HepG2 (cell line): ENCODE data around the gene BMF. TPM values are rescaled to one million over a fixed set of nuclear protein-coding genes. Genes with fewer than 3 reads are reported as not detected.

Source experiments
- CBX1 ChIP-seq: IDR thresholded peaks from one replicate; pipeline ENCODE4 v1.6.1; 2016; ENCODE audit warnings: antibody characterized with exemption, low read depth
- FOXO1 ChIP-seq: sonication (generic); formaldehyde crosslinking; IDR thresholded peaks from 2 replicates; pipeline ENCODE4 v1.4.0; 2020; ENCODE audit warnings: missing genetic modification reagents
- GABPB1 ChIP-seq: IDR thresholded peaks from 2 replicates; pipeline ENCODE4 v1.6.1; 2016; ENCODE audit warnings: mild to moderate bottlenecking, missing genetic modification reagents, moderate library complexity, missing compliant biosample characterization
- GATA4 ChIP-seq: sonication (generic); IDR thresholded peaks from 2 replicates; pipeline ENCODE4 v1.6.1; 2016; ENCODE audit warnings: antibody characterized with exemption, low read depth, borderline replicate concordance
- HNRNPK ChIP-seq: fragments of 200-400 bp; formaldehyde crosslinking; IDR thresholded peaks from 2 replicates; pipeline ENCODE4 v1.6.1; 2018; ENCODE audit warnings: low read length, low read depth, moderate library complexity, mild to moderate bottlenecking; ENCODE audit not compliant: poor library complexity, severe bottlenecking
- HNRNPUL1 ChIP-seq: fragments of 200-400 bp; formaldehyde crosslinking; IDR thresholded peaks from 2 replicates; pipeline ENCODE4 v1.6.1; 2017; ENCODE audit warnings: low read depth, mild to moderate bottlenecking, low read length, moderate library complexity
- KDM5B ChIP-seq: sonication (generic); formaldehyde crosslinking; IDR thresholded peaks from 2 replicates; pipeline ENCODE4 v1.4.0; 2020; ENCODE audit warnings: missing genetic modification reagents, mild to moderate bottlenecking, borderline replicate concordance
- RBFOX2 ChIP-seq: fragments of 200-400 bp; formaldehyde crosslinking; IDR thresholded peaks from 2 replicates; pipeline ENCODE4 v1.6.1; 2017; ENCODE audit warnings: low read depth, mild to moderate bottlenecking, low read length
- SALL2 ChIP-seq: sonication (generic); formaldehyde crosslinking; IDR thresholded peaks from 2 replicates; pipeline ENCODE4 v1.8.1; 2023; ENCODE audit warnings: mild to moderate bottlenecking, missing genetic modification reagents, inconsistent platforms
- SMAD3 ChIP-seq: sonication (generic); formaldehyde crosslinking; IDR thresholded peaks from 2 replicates; pipeline ENCODE4 v1.4.0; 2020; ENCODE audit warnings: missing genetic modification reagents
- TCF7 ChIP-seq: sonication (generic); IDR thresholded peaks from 2 replicates; pipeline ENCODE4 v1.6.1; 2016; ENCODE audit warnings: antibody characterized with exemption, low read depth
- ZNF143 ChIP-seq: sonication (generic); formaldehyde crosslinking; IDR thresholded peaks from 2 replicates; pipeline ENCODE4 v1.4.0; 2020; ENCODE audit warnings: missing genetic modification reagents
- ZSCAN21 ChIP-seq: sonication (generic); formaldehyde crosslinking; IDR thresholded peaks from 2 replicates; pipeline ENCODE4 v1.8.0; 2022; ENCODE audit warnings: mild to moderate bottlenecking, missing genetic modification reagents, moderate library complexity, borderline replicate concordance
- polyA plus RNA-seq, 8 experiments: library from polyadenylated mRNA; depleted of rRNA in 3 of 8; stranded (reverse) in 7 of 8; unstranded in 1 of 8; fragments of >200 nt; fragmentation: Illumina TruSeq in 4 of 8; extraction: Trizol in 4 of 8; gene quantifications; 2 replicates each; pipeline versions ENCODE4 v1.2.1 to v1.2.3, GENCODE V29; 2011 to 2016; ENCODE audit warnings: low read depth in 4 of 8, missing spikeins in 1 of 8, mixed read lengths in 1 of 8; ENCODE audit not compliant: insufficient read depth in 1 of 8
- total RNA-seq, 5 experiments: library from RNA; depleted of rRNA; stranded (reverse); fragments of >200 nt; fragmentation: Illumina TruSeq; extraction: Trizol; gene quantifications; 2 replicates each; pipeline ENCODE4 v1.2.3, GENCODE V29; 2016; ENCODE audit warnings: low read depth in 1 of 5
- TF ChIP-seq, protein P1 (sequence below): IDR thresholded peaks from 2 replicates; pipeline ENCODE4 v1.6.1; 2016; ENCODE audit warnings: low read depth, control low read depth
- TF ChIP-seq, protein P2 (sequence below): sonication (generic); formaldehyde crosslinking; IDR thresholded peaks from 2 replicates; pipeline ENCODE4 v1.4.0; 2020; ENCODE audit warnings: missing genetic modification reagents
- TF ChIP-seq, protein P3 (sequence below): sonication (generic); formaldehyde crosslinking; IDR thresholded peaks from 2 replicates; pipeline ENCODE4 v1.8.1; 2023; ENCODE audit warnings: mild to moderate bottlenecking, missing genetic modification reagents
- TF ChIP-seq, protein P4 (sequence below): sonication (generic); formaldehyde crosslinking; IDR thresholded peaks from 2 replicates; pipeline ENCODE4 v1.4.0; 2020; ENCODE audit warnings: missing genetic modification reagents
- TF ChIP-seq, protein P5 (sequence below): sonication (generic); formaldehyde crosslinking; conservative IDR thresholded peaks from 2 replicates; pipeline ENCODE4 v1.4.0; 2020; ENCODE audit warnings: missing genetic modification reagents

Gene BMF
- total and polyA plus RNA-seq, 2 of the 13 experiments (the other 11 are each of a cell fraction or from before 2014, with no cell fraction given), result 8.7 to 15.9 TPM

DNA sequence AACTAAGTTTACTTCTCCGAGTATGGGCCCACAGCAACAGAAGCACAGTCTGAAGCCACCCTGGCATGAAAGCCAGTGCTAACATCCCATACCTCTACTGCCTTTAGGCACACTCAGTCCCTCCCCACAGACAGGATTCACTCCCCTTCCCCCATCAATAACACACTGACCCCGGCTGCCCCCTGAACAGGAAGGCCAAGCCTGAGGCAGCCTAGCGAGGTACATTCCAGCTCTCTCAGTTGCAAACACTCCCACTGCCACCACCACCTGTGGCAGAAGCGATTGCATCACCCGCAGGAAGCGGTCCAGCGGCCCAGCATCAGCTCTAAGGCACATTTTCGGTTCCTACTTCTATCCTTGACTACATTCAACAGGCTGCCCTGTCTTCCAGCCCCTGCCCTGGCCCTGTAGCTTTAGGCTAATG, 7.0 kb upstream of the BMF start (continued):
- TF ChIP-seq, protein P1, sequence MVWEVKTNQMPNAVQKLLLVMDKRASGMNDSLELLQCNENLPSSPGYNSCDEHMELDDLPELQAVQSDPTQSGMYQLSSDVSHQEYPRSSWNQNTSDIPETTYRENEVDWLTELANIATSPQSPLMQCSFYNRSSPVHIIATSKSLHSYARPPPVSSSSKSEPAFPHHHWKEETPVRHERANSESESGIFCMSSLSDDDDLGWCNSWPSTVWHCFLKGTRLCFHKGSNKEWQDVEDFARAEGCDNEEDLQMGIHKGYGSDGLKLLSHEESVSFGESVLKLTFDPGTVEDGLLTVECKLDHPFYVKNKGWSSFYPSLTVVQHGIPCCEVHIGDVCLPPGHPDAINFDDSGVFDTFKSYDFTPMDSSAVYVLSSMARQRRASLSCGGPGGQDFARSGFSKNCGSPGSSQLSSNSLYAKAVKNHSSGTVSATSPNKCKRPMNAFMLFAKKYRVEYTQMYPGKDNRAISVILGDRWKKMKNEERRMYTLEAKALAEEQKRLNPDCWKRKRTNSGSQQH (CRISPR knock-in tag), result no peak
- TF ChIP-seq, protein P2, sequence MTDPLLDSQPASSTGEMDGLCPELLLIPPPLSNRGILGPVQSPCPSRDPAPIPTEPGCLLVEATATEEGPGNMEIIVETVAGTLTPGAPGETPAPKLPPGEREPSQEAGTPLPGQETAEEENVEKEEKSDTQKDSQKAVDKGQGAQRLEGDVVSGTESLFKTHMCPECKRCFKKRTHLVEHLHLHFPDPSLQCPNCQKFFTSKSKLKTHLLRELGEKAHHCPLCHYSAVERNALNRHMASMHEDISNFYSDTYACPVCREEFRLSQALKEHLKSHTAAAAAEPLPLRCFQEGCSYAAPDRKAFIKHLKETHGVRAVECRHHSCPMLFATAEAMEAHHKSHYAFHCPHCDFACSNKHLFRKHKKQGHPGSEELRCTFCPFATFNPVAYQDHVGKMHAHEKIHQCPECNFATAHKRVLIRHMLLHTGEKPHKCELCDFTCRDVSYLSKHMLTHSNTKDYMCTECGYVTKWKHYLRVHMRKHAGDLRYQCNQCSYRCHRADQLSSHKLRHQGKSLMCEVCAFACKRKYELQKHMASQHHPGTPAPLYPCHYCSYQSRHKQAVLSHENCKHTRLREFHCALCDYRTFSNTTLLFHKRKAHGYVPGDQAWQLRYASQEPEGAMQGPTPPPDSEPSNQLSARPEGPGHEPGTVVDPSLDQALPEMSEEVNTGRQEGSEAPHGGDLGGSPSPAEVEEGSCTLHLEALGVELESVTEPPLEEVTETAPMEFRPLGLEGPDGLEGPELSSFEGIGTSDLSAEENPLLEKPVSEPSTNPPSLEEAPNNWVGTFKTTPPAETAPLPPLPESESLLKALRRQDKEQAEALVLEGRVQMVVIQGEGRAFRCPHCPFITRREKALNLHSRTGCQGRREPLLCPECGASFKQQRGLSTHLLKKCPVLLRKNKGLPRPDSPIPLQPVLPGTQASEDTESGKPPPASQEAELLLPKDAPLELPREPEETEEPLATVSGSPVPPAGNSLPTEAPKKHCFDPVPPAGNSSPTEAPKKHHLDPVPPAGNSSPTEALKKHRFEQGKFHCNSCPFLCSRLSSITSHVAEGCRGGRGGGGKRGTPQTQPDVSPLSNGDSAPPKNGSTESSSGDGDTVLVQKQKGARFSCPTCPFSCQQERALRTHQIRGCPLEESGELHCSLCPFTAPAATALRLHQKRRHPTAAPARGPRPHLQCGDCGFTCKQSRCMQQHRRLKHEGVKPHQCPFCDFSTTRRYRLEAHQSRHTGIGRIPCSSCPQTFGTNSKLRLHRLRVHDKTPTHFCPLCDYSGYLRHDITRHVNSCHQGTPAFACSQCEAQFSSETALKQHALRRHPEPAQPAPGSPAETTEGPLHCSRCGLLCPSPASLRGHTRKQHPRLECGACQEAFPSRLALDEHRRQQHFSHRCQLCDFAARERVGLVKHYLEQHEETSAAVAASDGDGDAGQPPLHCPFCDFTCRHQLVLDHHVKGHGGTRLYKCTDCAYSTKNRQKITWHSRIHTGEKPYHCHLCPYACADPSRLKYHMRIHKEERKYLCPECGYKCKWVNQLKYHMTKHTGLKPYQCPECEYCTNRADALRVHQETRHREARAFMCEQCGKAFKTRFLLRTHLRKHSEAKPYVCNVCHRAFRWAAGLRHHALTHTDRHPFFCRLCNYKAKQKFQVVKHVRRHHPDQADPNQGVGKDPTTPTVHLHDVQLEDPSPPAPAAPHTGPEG (CRISPR knock-in tag), result no peak
- TF ChIP-seq, protein P3, sequence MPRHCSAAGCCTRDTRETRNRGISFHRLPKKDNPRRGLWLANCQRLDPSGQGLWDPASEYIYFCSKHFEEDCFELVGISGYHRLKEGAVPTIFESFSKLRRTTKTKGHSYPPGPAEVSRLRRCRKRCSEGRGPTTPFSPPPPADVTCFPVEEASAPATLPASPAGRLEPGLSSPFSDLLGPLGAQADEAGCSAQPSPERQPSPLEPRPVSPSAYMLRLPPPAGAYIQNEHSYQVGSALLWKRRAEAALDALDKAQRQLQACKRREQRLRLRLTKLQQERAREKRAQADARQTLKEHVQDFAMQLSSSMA (CRISPR knock-in tag), result 0 out of 2 replicates have a peak, but pooled peaks have one; percentile 25
- no peak for TF ChIP-seq KDM5B (CRISPR knock-in tag)
- TF ChIP-seq GATA4, result no peak
- no peak for TF ChIP-seq RBFOX2
- no peak for TF ChIP-seq SALL2 (CRISPR knock-in tag)
- no peak for TF ChIP-seq HNRNPUL1
- TF ChIP-seq SMAD3 (CRISPR knock-in tag), result peak; percentile 57; the same call in 1 of the 2 replicates
- TF ChIP-seq, protein P4, sequence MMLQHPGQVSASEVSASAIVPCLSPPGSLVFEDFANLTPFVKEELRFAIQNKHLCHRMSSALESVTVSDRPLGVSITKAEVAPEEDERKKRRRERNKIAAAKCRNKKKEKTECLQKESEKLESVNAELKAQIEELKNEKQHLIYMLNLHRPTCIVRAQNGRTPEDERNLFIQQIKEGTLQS (CRISPR knock-in tag), result peak; percentile 96
- no peak for TF ChIP-seq HNRNPK
- TF ChIP-seq ZSCAN21 (CRISPR knock-in tag), result no peak
- TF ChIP-seq TCF7, result no peak
- TF ChIP-seq GABPB1, result peak; percentile 70
- peak; percentile 37; the same call in 1 of the 2 replicates for TF ChIP-seq FOXO1
- no peak for TF ChIP-seq CBX1
- TF ChIP-seq ZNF143, result no peak; the same call in 1 of the 2 replicates
- TF ChIP-seq, protein P5, sequence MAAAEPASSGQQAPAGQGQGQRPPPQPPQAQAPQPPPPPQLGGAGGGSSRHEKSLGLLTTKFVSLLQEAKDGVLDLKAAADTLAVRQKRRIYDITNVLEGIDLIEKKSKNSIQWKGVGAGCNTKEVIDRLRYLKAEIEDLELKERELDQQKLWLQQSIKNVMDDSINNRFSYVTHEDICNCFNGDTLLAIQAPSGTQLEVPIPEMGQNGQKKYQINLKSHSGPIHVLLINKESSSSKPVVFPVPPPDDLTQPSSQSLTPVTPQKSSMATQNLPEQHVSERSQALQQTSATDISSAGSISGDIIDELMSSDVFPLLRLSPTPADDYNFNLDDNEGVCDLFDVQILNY, result no peak
